ENCODE results near the gene SLC14A1.

DNA sequence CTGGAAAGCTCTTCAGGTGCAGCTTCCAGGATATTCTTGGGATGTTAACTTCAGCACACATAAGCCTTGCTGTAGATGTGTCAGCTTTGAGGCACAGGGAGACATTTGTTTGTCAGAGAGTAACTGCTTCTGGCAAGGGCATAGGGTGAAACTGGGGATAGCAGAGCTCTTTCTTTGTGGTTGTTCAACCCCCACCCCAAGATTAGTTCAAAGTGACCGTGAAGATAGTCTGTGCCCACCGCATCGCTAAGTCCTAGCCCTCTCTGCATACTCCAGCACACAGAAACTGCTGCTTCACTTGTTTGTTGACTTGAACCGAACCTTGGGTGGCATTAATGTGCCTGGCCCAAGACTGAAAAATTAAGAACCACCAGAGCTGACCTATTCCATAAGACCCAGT is 1.4 kb downstream of the SLC14A1 start:
- TF ChIP-seq CTCF (conservative IDR thresholded peaks at IDR 0.05 in 1 of 2, IDR thresholded peaks at IDR 0.05 in 1 of 2; ENCODE audit: extremely low read depth in 1 of 2, insufficient read depth in 1 of 2, low read depth in 1 of 2, low read length in 2 of 2) (no peak), EZH2 (IDR thresholded peaks at IDR 0.05; ENCODE audit: borderline replicate concordance, low read length) (no peak)

Measured in mammary epithelial cell (primary cell).